PC-3 (cell line): ENCODE measurements around the gene CERS5. TPM values are rescaled to one million over a fixed set of nuclear protein-coding genes. Genes with fewer than 3 reads are reported as not detected.

Source experiments
- ATAC-seq: fragments of 200-7000 bp; cut with Tn5 transposase; 2 replicates; pipeline ENCODE4 v1.9.1; 2020; ENCODE audit warnings: mild to moderate bottlenecking, moderate library complexity
- BruUV-seq: library from RNA; stranded (reverse); fragments of 400-500 nt; replicated peaks from 2 replicates; lab custom pipeline; 2021; lab: Mats Ljungman, UMichigan
- CTCF ChIA-PET: fragments of 300-600 bp; sonication (Branson Sonifier 250); formaldehyde crosslinking; loops from one replicate; lab custom pipeline; 2022; ENCODE audit warnings: antibody characterized with exemption; lab: Charles Lee
- POLR2A ChIA-PET: fragments of 300-600 bp; sonication (Branson Sonifier 250); formaldehyde crosslinking; loops from one replicate; lab custom pipeline; 2022; ENCODE audit warnings: antibody characterized with exemption; ENCODE audit not compliant: unreplicated experiment; lab: Charles Lee
- DNase-seq: peaks from one replicate; pipeline ENCODE4 v3.0.0-alpha.2; 2015
- H2AFZ ChIP-seq: fragments of 300-600 bp; sonication (generic); 2 replicates; pipeline ENCODE4 v1.6.0; 2016; ENCODE audit warnings: antibody characterized with exemption, low read length
- H3F3A ChIP-seq: fragments of 300-600 bp; sonication (generic); one replicate; pipeline ENCODE4 v1.6.0; 2017; ENCODE audit warnings: antibody characterized with exemption, low read length, control low read depth, mild to moderate bottlenecking; ENCODE audit not compliant: unreplicated experiment
- H3K27ac ChIP-seq: fragments of 300-600 bp; sonication (generic); 2 replicates; pipeline ENCODE4 v1.5.1; 2016; ENCODE audit warnings: mild to moderate bottlenecking, low read length
- H3K27me3 ChIP-seq: fragments of 300-600 bp; sonication (generic); 2 replicates; pipeline ENCODE4 v1.6.1; 2016; ENCODE audit warnings: low read length, mixed read lengths
- H3K36me3 ChIP-seq: fragments of 300-600 bp; sonication (generic); 2 replicates; pipeline ENCODE4 v1.6.1; 2016; ENCODE audit warnings: low read depth, mixed run types, low read length, mixed read lengths
- H3K4me1 ChIP-seq: fragments of 300-600 bp; sonication (generic); 2 replicates; pipeline ENCODE4 v1.5.1; 2016; ENCODE audit warnings: low read length; ENCODE audit not compliant: insufficient read depth
- H3K4me2 ChIP-seq: fragments of 300-600 bp; sonication (generic); 2 replicates; pipeline ENCODE4 v1.6.0; 2016; ENCODE audit warnings: low read length
- H3K4me3 ChIP-seq: fragments of 300-600 bp; sonication (generic); 2 replicates; pipeline ENCODE4 v1.5.1; 2016; ENCODE audit warnings: mild to moderate bottlenecking, low read length, mixed read lengths
- H3K79me2 ChIP-seq: fragments of 300-600 bp; sonication (generic); 2 replicates; pipeline ENCODE4 v1.6.1; 2017; ENCODE audit warnings: low read length, mixed read lengths
- H3K9ac ChIP-seq: fragments of 300-600 bp; sonication (generic); 2 replicates; pipeline ENCODE4 v1.6.0; 2016; ENCODE audit warnings: mild to moderate bottlenecking, low read length
- H3K9me2 ChIP-seq: fragments of 300-600 bp; sonication (generic); replicated peaks from 2 replicates; pipeline ENCODE4 v1.6.1; 2016; ENCODE audit warnings: mixed run types, low read length, mixed read lengths
- H3K9me3 ChIP-seq: fragments of 300-600 bp; sonication (generic); 2 replicates; pipeline ENCODE4 v1.6.1; 2016; ENCODE audit warnings: low read length, mixed read lengths
- H4K20me1 ChIP-seq: fragments of 300-600 bp; sonication (generic); 2 replicates; pipeline ENCODE4 v1.6.1; 2016; ENCODE audit warnings: low read length, mixed read lengths
- EZH2 ChIP-seq: fragments of 300-600 bp; sonication (generic); IDR thresholded peaks from one replicate; pipeline ENCODE4 v1.6.1; 2017; ENCODE audit warnings: antibody characterized with exemption, mild to moderate bottlenecking, low read length; ENCODE audit not compliant: unreplicated experiment
- EZH2phosphoT487 ChIP-seq: fragments of 300-600 bp; sonication (generic); IDR thresholded peaks from 2 replicates; pipeline ENCODE4 v1.6.1; 2018; ENCODE audit warnings: mild to moderate bottlenecking, antibody characterized with exemption, low read length, borderline replicate concordance
- intact Hi-C: fragments of 100-400 bp; cut with micrococcal nuclease; formaldehyde crosslinking; loops from 2 replicates; pipeline ENCODE4 v1.9.0; 2023
- total RNA-seq: library from RNA; depleted of rRNA; stranded (reverse); fragments of >200 nt; gene quantifications from 2 replicates; pipeline ENCODE4 v1.2.3, GENCODE V29; 2014
- TF ChIP-seq, protein P1 (sequence below): fragments of 300-600 bp; sonication (generic); conservative IDR thresholded peaks from 2 replicates; pipeline ENCODE4 v1.5.1; 2017; ENCODE audit warnings: antibody characterized with exemption, low read depth, mild to moderate bottlenecking, low read length

Gene CERS5
- total RNA-seq, 1 experiment from 2014 or later = 24.9 TPM

DNA sequence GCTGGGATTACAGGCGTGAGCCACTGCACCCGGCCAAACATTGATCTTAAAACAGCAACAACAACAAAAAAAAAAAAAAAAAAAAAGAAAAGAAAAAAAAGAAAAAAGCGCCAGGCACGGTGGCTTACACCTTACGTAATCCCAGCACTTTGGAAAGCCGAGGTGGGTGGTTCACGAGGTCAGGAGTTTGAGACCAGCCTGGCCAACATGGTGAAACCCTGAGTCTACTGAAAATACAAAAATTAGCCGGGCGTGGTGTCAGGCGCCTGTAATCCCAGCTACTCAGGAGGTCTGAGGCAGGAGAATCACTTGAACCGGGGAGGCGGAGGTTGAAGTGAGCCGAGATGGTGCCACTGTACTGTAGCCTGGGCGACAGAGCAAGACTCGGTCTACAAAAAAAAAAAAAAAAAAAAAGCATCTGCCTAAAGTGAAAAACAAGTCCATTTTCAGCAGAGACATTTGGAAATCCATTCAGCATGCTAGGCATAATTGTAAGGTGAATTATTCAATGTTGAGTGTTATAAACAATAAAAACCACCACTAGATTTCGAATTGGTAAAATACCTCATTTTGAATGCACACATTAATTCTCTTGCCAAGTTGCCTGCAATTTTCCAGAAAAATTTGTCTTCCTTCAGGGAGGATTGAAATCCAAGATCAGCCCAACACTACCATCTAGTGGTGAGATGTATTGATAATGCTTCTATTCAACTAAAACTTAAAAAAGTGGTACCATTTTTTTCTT lies 8.0 kb upstream of the CERS5 start:
- Histone ChIP-seq H3K4me1 (no peaks in the 10 kb centered on the region), H3K4me3 (no peak overlapping the region), H3K4me2 (no peak overlapping the region), H3F3A (no peaks in the 10 kb centered on the region), H3K27ac (no peak overlapping the region), H3K79me2 (no peaks in the 10 kb centered on the region), H3K9ac (no peak overlapping the region), H3K36me3 (no peaks in the 10 kb centered on the region; the same call in 1 of the 2 replicates), H3K9me2 (no peaks in the 10 kb centered on the region), H3K9me3 (no peaks in the 10 kb centered on the region), H4K20me1 (no peaks in the 10 kb centered on the region), H2AFZ (no peak overlapping the region), H3K27me3 (no peaks in the 10 kb centered on the region)
- ChIA-PET POLR2A (no interaction called here), CTCF (interaction anchor here (0.6 to 1.8 kb wide), 3 partner anchors 63 to 620 kb away, joined by 3 to 22 read pairs (median 4); partner anchors contain the start of gene COX14)
- BruUV-seq = no TSS peak
- ATAC-seq (peak; percentile 38), DNase-seq (peak; percentile 88)
- no peak for TF ChIP-seq EZH2phosphoT487
- TF ChIP-seq, protein P1, sequence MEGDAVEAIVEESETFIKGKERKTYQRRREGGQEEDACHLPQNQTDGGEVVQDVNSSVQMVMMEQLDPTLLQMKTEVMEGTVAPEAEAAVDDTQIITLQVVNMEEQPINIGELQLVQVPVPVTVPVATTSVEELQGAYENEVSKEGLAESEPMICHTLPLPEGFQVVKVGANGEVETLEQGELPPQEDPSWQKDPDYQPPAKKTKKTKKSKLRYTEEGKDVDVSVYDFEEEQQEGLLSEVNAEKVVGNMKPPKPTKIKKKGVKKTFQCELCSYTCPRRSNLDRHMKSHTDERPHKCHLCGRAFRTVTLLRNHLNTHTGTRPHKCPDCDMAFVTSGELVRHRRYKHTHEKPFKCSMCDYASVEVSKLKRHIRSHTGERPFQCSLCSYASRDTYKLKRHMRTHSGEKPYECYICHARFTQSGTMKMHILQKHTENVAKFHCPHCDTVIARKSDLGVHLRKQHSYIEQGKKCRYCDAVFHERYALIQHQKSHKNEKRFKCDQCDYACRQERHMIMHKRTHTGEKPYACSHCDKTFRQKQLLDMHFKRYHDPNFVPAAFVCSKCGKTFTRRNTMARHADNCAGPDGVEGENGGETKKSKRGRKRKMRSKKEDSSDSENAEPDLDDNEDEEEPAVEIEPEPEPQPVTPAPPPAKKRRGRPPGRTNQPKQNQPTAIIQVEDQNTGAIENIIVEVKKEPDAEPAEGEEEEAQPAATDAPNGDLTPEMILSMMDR = peak; percentile 83
- intact Hi-C loops = loop anchor here (1.0 kb wide), 2 partner anchors 43 to 100 kb away; no protein-coding TSS in a partner anchor

DNA sequence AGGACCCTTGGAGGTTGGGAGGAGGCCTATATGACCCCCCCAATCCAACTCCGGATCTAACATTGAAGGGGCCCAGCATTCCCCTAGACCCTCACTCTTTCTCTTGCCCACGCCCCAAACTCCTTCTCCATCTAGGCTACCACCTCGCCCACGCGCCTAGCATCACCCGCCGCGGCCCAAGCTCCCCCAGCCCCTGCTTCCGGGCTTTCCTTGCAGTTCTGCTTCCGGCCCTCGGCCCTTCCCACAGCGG lies 445 bp downstream of the CERS5 start:
- intact Hi-C loops = loop anchor here (1.0 kb wide), 1 partner anchor 78 kb away; no protein-coding TSS in a partner anchor

DNA sequence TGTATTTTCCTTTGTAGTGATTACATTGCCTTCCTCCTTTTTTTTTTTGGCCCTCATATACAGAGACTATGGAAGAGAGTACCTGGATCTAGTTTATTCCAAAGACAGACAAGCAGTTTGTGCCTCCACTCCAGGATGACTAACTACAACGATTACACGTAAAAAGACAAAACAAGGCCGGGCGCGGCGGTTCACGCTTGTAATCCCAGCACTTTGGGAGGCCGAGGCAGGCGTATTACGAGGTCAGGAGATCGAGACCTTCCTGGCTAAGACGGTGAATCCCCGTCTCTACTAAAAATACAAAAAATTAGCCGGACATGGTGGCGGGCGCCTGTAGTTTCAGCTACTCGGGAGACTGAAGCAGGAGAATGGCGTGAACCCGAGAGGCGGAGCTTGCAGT lies 2.2 kb downstream of the CERS5 start:
- TF ChIP-seq, protein P1 = no peak
- no peak for TF ChIP-seq EZH2
- no peak for TF ChIP-seq EZH2phosphoT487
- no peak overlapping the region for H3K9ac ChIP-seq
- no peak for DNase-seq
- ChIA-PET CTCF (no interaction called here), POLR2A (no interaction called here)
- no peaks in the 10 kb centered on the region for H3F3A ChIP-seq
- H2AFZ ChIP-seq = no peak overlapping the region
- H3K79me2 ChIP-seq = peaks cover 41% of the 10 kb centered on the region
- no peaks in the 10 kb centered on the region for H3K36me3 ChIP-seq
- peaks cover 8% of the 10 kb centered on the region for H3K4me1 ChIP-seq
- H3K9me2 ChIP-seq = no peaks in the 10 kb centered on the region
- H3K27ac ChIP-seq = no peak overlapping the region
- H3K27me3 ChIP-seq = no peaks in the 10 kb centered on the region
- no peaks in the 10 kb centered on the region for H4K20me1 ChIP-seq
- BruUV-seq = no TSS peak
- H3K4me2 ChIP-seq = no peak overlapping the region
- H3K9me3 ChIP-seq = no peaks in the 10 kb centered on the region
- no peak for ATAC-seq
- intact Hi-C loops = no loop called here
- H3K4me3 ChIP-seq = no peak overlapping the region

More for the DNA sequence above, 445 bp downstream of the CERS5 start:
- no peaks in the 10 kb centered on the region for H3K36me3 ChIP-seq
- H3K4me1 ChIP-seq = peaks cover 8% of the 10 kb centered on the region
- peak overlapping the region; percentile 98 for H3K4me2 ChIP-seq
- H3F3A ChIP-seq = no peaks in the 10 kb centered on the region
- H4K20me1 ChIP-seq = no peaks in the 10 kb centered on the region
- H3K79me2 ChIP-seq = peaks cover 41% of the 10 kb centered on the region
- H3K4me3 ChIP-seq = peak overlapping the region; percentile 95
- TF ChIP-seq EZH2phosphoT487 (no peak), EZH2 (no peak)
- TF ChIP-seq, protein P1 = no peak
- peak overlapping the region; percentile 15; the same call in 1 of the 2 replicates for H3K27ac ChIP-seq
- ChIA-PET CTCF (interaction anchor here (1.4 to 1.5 kb wide), 2 partner anchors 35 to 82 kb away, joined by 4 read pairs; partner anchors contain the start of gene SMARCD1), POLR2A (no interaction called here)
- H3K27me3 ChIP-seq = no peaks in the 10 kb centered on the region
- DNase-seq (no peak), ATAC-seq (no peak)
- peak overlapping the region; percentile 88 for H3K9ac ChIP-seq
- no peaks in the 10 kb centered on the region for H3K9me2 ChIP-seq
- peak overlapping the region; percentile 98 for H2AFZ ChIP-seq
- H3K9me3 ChIP-seq = no peaks in the 10 kb centered on the region
- no TSS peak for BruUV-seq
